GM19043 (cell line): Measurements from ENCODE around the gene MLC1.

Source experiments
- ATAC-seq: cut with Tn5 transposase; IDR thresholded peaks from one replicate; pipeline ENCODE4 v1.9.1; 2021; ENCODE audit warnings: low read depth; ENCODE audit not compliant: unreplicated experiment

The MLC1 gene

DNA sequence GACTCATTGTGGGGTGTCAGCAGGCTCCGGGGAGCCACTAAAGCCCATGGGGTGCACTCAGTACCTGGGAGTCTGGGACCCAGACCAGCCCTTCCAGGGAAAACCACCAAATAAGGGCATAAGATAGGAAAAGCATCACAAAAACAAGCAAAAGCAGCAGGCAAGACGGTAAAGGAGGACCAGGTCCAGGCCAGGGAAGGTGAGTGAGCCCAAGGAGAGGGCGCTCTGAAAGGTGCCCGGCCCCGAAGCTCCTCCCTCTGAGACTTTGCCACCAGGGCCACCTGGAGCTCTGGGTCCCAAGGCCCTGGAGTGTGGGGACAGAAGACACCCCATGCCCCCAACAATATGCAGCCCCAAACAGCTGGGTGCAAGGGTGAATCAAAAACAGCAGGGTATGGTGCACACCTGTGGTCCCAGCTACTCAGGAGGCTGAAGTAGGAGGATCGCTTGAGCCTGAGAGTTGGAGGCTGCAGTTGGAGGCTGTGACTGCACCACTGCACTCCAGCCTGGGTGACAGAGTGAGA is 67.5 kb downstream of the MLC1 start:
- ATAC-seq = no peak

DNA sequence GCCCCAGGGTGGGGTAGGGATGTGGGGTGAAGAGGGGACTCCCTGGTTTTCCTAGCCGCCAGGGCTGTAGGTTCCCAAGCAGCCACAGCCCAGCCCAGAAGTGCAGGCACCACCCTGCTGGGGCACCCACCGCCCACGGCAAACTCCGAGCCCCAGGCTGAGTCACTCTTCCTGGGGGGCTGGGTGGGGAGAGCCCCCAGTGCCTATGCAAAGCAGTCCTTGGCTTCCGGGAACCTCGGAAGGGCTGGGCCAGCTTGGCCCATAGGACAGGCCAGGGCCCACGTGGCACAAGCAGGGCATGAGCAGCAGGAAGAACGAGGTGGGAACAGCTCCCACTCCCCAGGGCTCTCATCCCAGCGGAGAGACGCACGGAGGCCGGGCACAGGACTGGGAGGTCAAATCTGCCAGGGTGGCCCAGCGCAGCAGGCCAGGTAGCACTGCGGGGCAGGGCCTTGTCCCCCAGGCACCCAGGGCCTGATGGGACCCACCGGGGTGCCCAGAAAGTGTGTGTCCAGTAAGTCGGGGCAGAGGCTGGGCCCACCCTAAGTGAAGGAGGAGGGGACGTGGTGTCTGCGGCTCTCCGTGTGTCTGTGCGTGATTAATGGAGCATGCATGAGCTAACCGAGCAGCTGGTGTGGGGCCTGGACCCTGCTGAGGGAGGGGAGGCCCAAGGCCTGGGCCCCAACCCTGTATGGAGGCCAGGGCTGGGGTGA is 68.1 kb downstream of the MLC1 start:
- no peak for ATAC-seq

DNA sequence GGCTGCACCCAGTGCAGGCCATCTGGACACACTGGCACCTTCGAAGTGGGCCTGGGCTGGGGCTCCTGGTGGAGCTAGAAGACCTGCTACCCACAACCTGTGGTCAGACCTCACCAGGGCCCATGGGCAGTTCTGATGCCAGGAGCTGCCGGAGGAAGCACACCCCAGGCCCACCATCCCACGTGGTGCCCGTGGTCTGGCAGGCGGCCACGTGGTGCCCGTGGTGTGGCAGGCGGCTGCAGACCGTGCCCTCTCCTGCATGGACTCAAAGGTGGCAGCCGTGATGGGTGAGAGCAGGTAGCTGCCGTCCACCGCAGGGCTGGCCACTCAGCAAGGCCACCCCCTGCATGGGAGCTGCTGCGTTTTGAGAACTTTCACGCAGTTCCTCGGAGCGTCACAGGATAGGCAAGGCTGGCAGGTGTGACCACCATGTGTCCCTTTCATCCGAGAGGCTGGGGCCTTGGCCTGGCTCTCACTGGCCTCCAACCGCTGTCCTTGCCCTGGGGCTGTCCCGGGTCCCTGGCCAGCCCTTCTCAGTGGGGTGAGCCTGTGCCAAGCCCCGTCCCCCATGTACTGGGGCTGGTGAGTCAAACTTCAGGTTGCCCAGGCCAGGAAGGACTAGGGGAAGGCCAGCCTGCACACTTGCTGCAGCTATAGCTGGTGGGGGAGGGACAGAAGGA is 68.8 kb downstream of the MLC1 start:
- no peak for ATAC-seq

DNA sequence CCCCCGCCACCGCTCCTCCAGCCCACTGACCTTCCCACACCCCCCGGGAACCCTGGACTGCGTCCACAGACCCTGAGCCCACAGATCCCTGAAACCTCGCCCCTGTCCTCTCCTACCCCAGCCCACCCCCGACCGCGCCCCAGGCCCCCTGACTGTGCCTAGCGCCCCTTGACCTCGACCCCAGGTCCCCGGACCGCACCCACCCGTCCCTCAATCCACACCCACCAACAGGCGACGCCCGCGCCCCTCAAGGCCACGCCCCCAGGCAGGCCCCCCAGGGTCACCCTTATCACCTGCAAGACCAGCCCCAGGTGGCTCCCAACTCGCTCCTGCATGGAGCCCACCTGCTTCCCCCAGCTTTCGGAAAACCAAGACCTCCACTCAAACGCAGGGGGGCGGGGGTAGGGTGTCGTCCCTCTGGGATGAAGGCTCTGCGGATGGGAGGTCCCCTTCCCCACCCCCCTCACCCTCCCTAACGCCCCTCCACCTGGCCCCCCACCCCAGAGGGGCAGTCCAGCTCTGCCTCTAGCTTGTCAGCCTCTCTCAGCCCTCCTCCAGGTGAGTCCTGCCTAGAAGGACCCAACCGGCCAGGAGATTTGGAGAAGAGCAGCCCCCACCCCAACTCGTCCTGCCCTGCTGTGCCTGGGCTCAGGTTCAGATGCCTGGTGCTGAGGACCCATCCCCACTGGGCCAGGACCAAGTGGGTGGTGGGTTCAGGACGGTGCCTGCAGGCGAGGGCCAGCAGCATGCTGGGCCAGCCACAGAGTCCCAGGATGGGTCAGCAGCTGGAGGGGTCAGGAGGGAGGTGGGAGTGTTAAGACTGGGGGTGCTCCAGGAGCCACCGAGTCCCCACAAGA is 69.5 kb downstream of the MLC1 start:
- ATAC-seq = no peak

DNA sequence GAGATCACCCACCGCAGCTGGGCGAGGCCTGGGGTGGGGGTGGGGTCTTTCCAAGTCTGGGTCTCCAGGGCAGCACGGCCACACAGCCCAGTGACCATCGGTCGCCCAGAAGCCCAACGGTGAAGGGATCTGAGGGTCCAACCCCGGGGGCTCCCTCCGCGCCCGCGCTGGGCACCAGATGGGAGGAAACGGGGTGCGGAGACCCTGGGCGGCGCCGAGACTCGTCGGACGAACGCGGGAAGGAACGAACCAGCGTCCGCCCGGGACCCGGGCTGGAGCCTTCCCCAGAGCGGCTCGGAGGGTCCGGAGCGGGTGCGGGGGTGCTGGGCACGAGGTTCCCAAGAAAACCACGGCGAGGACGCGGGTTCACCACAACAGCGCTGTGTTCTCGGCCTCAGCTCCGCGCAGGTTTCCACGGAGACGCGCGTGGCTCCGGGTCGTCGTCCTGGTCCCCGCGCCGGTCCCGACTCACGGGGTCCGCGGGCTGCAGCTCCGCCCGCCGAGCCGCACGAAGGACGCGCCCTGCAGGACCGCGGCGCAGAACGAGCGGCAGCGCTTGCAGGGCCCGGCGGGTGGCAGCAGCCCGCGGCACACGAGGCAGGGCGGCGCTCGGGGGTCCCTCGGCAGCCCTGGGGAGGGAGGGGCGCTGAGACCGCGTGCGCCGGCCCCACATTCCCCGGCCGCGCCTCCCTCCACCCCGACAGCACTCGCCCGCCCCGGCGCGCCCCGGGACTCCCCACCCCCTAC is 70.4 kb downstream of the MLC1 start:
- ATAC-seq = no peak

DNA sequence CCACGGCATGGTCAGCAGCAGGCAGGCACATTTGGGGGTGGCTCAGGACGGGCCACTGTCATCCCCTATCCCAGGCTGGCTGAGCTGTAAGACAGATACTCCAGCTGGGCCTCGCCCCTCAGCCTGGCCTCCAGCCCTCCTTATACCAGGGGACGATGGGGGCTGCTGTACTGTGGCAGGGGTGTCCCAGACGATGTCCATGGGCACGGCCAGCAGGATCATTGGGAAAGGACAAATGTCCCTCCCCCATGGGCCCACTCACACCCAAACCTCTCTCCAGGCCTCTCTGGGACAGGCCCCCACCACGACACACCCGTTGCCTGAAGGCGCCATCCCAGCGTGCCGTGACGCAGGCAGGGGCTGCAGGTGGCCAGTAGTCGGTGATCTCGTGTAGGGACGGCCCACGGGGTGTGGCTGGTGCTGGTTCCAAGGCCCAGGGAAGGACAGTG is 71.1 kb downstream of the MLC1 start:
- no peak for ATAC-seq

DNA sequence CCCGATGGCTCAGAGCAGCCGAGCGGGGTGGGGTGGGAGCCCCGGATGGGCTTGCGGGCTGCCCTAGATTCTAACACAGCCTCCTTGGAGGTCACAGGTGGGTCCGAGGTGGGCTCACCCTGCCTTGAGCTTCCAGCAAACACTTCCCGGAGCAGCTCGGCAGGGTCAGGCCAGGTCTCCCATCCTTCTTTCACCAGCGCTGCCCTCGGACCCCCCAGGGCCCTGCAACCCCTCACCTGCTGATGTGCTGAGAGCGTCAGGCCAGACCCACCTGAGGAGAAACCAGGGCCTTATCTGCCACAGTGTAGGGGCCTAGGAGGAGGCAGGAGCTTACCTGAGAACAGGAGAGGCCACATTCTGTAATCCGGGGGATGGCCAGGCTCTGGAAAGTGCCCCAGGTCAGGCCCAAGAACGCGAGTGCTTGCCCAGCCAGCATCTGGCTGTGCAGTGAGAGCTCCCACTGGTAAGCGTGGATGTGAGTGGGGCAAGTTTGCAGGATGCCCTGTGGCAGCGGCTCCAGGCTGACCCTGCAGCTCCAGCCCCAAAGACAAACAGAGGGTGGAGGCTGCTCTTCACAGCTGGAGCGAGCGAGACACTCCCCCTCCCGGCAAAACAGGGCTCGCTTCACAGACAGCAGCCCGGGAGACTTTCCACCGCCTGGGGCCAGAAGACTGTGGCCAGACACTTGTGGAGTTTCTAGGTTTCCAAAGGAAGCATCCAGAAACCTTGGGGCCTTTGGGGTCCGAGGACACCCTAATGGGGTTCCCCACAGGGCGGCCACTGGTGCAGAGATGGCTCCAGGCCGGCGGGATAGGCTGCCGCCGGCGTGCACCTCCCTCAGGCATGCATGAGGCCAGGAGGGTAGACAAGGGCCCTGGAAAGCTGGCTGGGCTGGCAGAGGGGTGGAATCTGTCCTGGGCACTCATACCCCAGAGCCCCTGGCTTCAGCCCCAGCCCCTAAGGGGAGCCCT is 72.7 kb downstream of the MLC1 start, which contains the start of gene IL17REL:
TSS of gene IL17REL (minus strand) at position 555 of the 971 bp plus-strand sequence. CDS start at position 436, 119 bp downstream.
- ATAC-seq = no peak

DNA sequence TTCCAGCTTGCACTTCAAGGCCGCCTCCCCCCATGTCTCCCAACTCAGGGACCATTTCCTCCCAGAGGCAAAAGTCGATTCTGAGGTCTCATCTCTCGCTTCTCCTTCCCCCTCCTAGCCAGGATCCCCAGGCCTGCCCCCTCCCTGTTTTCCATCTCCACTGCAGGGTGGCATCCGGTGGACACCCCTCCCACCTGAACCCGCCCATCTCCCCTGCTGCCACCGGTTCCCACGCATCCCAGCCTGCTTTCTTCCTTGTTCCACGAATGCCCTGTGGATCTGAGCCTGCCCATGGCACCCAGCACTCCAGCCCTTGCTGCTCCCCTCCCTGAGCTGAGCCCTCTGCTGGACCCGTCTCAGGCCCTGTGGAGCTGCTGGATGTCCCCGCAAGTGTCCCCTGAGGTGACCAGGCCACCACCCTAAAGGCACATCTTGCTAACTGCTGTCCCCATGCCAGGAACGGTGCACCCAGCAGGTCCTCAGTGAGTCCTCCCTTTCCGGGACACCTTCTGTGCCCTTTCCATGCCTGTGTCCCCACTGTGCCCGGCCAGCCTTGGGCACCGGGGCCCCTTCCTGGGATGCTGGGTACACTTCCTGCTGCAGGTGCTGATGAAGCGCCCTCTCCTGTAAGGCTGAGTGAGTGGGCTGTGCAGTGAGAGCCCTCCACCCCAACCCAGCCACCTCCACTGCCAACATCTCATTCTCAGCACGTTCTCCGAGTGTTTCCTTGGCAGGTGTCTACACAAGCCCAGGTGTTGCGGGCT is 73.6 kb downstream of the MLC1 start:
- no peak for ATAC-seq

DNA sequence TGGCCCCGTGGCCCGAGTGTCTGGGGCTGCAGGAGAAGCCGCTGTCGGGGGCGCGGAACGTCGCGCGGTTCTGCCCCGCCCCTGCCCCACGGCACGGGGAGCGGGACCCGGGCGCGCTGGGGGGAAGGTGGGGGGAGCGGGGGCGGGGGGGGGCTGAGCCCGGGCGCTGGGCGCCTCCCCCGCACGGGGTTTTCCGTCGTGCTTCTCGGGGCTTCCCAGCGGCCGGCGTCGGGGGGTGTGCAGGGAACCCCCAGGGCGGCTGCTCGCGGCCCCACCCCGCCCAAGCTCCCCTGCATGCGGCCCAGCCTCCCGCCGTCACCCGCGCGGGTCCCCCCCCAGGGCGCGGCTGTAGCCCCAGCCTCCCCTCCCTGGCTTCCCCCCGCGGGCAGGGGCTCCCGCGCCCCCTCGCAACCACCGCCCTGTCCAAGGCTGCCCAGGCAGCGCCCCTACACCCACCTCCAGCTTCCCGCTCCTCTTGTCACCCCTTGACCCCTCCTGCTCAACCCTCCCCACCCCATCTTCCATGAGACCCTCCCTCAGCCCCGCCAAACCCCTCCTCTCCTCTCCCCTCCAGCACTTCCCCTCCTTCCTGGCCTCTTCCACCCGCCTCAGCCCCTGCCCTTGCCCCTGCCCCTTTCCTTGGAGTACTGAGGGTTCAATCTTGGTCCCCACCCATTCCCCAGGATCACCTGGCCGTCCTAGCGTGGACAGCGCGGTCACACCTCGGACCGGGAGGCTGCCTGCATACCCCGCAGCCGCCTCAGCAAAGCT is 74.4 kb downstream of the MLC1 start:
- no peak for ATAC-seq

DNA sequence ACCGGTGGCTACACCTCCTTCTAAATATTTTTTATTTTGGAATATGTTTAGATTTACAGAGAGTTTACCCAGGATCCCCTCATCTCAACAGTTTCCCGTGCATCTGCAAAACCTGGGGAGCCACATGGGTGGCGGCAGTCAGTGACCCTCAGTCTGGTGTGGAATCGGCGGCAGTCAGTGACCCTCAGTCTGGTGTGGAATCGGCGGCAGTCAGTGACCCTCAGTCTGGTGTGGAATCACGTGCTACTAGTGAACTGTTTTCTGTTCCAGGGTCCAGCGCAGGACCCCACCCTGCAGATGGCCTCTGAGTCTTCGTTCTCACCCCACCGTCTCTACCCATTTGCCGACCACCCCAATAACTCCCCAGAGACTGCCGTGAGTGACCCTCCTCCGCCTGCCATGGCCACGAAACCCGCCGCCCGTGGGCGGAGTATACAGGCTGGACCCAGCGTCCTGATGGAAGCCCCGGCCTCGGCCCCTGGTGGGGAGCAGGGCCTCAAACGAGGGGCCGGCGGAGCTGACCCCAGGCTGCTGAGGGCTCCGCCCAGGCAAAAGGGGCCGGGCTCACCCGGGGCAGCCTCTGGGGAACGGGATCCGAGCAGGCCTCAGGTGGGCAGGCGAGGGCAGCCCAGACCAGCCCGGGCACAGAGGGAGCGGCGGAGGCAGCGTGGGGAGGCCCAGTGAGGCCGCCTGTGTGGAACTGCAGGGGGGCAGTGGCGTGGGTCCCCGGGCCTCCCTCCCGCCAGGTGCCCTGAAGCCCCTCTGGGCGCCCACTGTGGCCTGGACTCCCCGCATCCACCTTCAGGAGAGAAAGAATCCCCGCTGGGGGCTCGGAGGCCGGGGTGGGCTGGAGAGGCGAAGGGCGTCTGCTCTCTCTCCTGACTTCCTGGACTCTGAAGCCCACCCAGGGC is 75.2 kb downstream of the MLC1 start:
- no peak for ATAC-seq
